ENCODE data around the gene TTC16. TPM values are rescaled to one million over a fixed set of nuclear protein-coding genes. Genes with fewer than 3 reads are reported as not detected.
A peak's percentile ranks its signal among the peaks of the same experiment; 100 is the strongest.

Gene TTC16
- total RNA-seq, 1 experiment from 2014 or later: not detected

DNA sequence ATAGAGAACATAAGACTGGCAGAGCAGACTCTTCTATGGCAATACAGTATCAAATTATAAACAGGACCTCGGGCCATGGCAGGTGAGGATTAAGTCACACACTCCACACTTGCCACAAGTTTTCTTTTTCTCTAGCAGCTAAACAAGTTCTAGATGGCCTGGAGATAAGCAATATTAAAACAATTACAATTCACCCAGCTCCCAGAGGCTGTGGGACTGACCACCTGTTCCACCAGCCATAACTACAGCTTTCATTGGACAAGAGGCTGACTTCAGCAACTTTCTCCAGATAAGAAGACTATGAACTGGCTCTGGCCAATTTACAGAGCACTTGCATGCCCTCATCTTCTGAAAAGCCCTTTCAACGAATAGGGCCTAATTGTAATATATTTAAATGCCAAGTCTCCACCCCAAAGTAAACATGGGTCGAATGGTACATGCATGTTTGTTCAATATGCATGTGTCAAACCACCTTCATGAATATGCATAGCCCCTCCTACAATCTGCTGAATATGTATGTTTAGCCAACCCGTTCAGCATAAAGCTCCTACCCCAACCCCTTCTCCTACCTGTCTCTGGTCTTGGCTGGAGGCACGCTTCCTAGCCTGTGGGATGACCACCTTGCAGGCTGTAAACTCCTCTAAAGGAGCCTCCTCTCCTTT, 15.2 kb upstream of the TTC16 start:
- DNase-seq: no peak
- no peak overlapping the region for H2AK5ac ChIP-seq (ENCODE audit: insufficient read length, low read length)
- TF ChIP-seq, protein P1, sequence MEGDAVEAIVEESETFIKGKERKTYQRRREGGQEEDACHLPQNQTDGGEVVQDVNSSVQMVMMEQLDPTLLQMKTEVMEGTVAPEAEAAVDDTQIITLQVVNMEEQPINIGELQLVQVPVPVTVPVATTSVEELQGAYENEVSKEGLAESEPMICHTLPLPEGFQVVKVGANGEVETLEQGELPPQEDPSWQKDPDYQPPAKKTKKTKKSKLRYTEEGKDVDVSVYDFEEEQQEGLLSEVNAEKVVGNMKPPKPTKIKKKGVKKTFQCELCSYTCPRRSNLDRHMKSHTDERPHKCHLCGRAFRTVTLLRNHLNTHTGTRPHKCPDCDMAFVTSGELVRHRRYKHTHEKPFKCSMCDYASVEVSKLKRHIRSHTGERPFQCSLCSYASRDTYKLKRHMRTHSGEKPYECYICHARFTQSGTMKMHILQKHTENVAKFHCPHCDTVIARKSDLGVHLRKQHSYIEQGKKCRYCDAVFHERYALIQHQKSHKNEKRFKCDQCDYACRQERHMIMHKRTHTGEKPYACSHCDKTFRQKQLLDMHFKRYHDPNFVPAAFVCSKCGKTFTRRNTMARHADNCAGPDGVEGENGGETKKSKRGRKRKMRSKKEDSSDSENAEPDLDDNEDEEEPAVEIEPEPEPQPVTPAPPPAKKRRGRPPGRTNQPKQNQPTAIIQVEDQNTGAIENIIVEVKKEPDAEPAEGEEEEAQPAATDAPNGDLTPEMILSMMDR (conservative IDR thresholded peaks at IDR 0.05): no peak
- H3K79me2 ChIP-seq (ENCODE audit: insufficient read depth, low read length): no peaks in the 10 kb centered on the region
- H3K27me3 ChIP-seq (ENCODE audit: insufficient read depth, low read length): no peaks in the 10 kb centered on the region
- H2BK20ac ChIP-seq (ENCODE audit: low read depth, low read length, poor library complexity, severe bottlenecking): no peak overlapping the region
- no peak overlapping the region for H3K27ac ChIP-seq (ENCODE audit: insufficient read length, low read depth, low read length)
- H4K5ac ChIP-seq (ENCODE audit: insufficient read length, low read depth, low read length): no peak overlapping the region
- no peak overlapping the region for H3K23ac ChIP-seq (ENCODE audit: insufficient read length, low read depth, low read length)
- H3K56ac ChIP-seq (ENCODE audit: insufficient read length, low read depth, low read length): no peak overlapping the region
- H3K27me3 Mint-ChIP-seq (ENCODE audit: low read depth): peaks cover 6% of the 10 kb centered on the region
- H4K91ac ChIP-seq (ENCODE audit: insufficient read length, low read depth, low read length): no peak overlapping the region
- H3K18ac ChIP-seq (ENCODE audit: insufficient read length, low read depth, low read length): no peak overlapping the region
- no peak overlapping the region for H3K27ac Mint-ChIP-seq
- H3K4ac ChIP-seq (ENCODE audit: low read depth, low read length): no peak overlapping the region
- no peak overlapping the region for H2AFZ ChIP-seq (ENCODE audit: low read length)
- peak overlapping the region; percentile 36 for H2BK12ac ChIP-seq (ENCODE audit: insufficient read length, low read depth, low read length)
- H4K20me1 ChIP-seq (ENCODE audit: control insufficient read depth, insufficient read depth, insufficient read length): no peaks in the 10 kb centered on the region
- no peak overlapping the region for H3T11ph ChIP-seq (ENCODE audit: low read length)
- H2BK120ac ChIP-seq (ENCODE audit: low read depth, low read length, poor library complexity, severe bottlenecking): no peak overlapping the region
- H3K9me3 Mint-ChIP-seq: no peaks in the 10 kb centered on the region
- H3K36me3 Mint-ChIP-seq (ENCODE audit: insufficient read depth in 1 of 3, low read depth in 3 of 3): no peaks in the 10 kb centered on the region
- no peak overlapping the region for H3K4me2 ChIP-seq (ENCODE audit: insufficient read depth, insufficient read length, low read length)
- no peak overlapping the region for H4K8ac ChIP-seq (replicated peaks; ENCODE audit: insufficient read length, low read depth, low read length)
- no peaks in the 10 kb centered on the region for H3K79me1 ChIP-seq (ENCODE audit: insufficient read depth, low read depth, low read length, poor library complexity, severe bottlenecking)
- H3K23me2 ChIP-seq (ENCODE audit: insufficient read length, low read depth, low read length, poor library complexity, severe bottlenecking): peaks cover 4% of the 10 kb centered on the region
- H3K9me3 ChIP-seq (ENCODE audit: control insufficient read depth, low read depth, low read length): no peaks in the 10 kb centered on the region
- 0 out of 5 replicates have a peak overlapping the region, but pooled peaks of 1 of the 2 experiments have one; percentile 28 for H3K4me3 Mint-ChIP-seq
- H3K4me1 Mint-ChIP-seq: peaks cover 2 to 11% of the 10 kb centered on the region in 2 experiments
- no peaks in the 10 kb centered on the region for H3K4me1 ChIP-seq (ENCODE audit: insufficient read depth, low read length)
- no peak overlapping the region for H2BK15ac ChIP-seq (ENCODE audit: low read depth, low read length)
- no peak overlapping the region for H2BK5ac ChIP-seq (ENCODE audit: insufficient read length, low read length)
- H3K9ac ChIP-seq (ENCODE audit: extremely low read depth, insufficient read length, low read length): no peak overlapping the region
- H3K14ac ChIP-seq (ENCODE audit: insufficient read depth, low read length): no peak overlapping the region
- no CpG with 5 or more reads among the region's 5 CpGs for WGBS (ENCODE audit: extremely low coverage, insufficient read length, low lambda C conversion rate)
